Gastroesophageal sphincter (tissue), 3 donors: ENCODE measurements around the gene PNMA6E.

Source experiments
- CTCF ChIP-seq, 4 experiments: fragments of 200-600 bp in 2 of 4; fragments of 450-650 bp in 2 of 4; sonication (generic) in 1 of 4; IDR thresholded peaks; one replicate each; pipeline ENCODE4 v1.5.1; 2017 to 2019; ENCODE audit warnings: antibody characterized with exemption in 4 of 4, mild to moderate bottlenecking in 2 of 4, moderate library complexity in 2 of 4
- EP300 ChIP-seq: sonication (generic); formaldehyde crosslinking; IDR thresholded peaks from one replicate; pipeline ENCODE4 v1.6.1; 2017; ENCODE audit warnings: antibody characterized with exemption, mild to moderate bottlenecking
- POLR2A ChIP-seq, 2 donors: fragments of 450-650 bp; IDR thresholded peaks; one replicate each; pipeline ENCODE4 v1.6.1; 2017; ENCODE audit warnings: antibody characterized with exemption in 2 of 2, mild to moderate bottlenecking in 2 of 2, moderate library complexity in 1 of 2
- POLR2AphosphoS5 ChIP-seq: sonication (generic); formaldehyde crosslinking; IDR thresholded peaks from one replicate; pipeline ENCODE4 v1.6.1; 2017; ENCODE audit warnings: antibody characterized with exemption

- TF ChIP-seq EP300 = no peak
- TF ChIP-seq POLR2AphosphoS5 = no peak
- no peak for TF ChIP-seq CTCF (IDR thresholded peaks at IDR 0.05)
- no peak for TF ChIP-seq POLR2A (IDR thresholded peaks at IDR 0.05)
These were observed 16.5 kb upstream of the PNMA6E start for GRCh38 chrX:153417637-153418036.
